Body of pancreas (tissue), 4 donors: ENCODE data around the gene AP4E1.

ENCODE experiments used
- POLR2A ChIP-seq, 3 donors: fragments of 450-650 bp; IDR thresholded peaks; one replicate each; pipeline ENCODE4 v1.6.1; 2016; ENCODE audit warnings: antibody characterized with exemption in 3 of 3, mild to moderate bottlenecking in 2 of 3
- TF ChIP-seq, protein P1 (sequence below), 7 experiments: fragments of 450-650 bp in 4 of 7; fragments of 200-600 bp in 3 of 7; sonication (generic) in 3 of 7; IDR thresholded peaks; one replicate each; pipeline ENCODE4 v1.5.1; 2016 to 2019; ENCODE audit warnings: antibody characterized with exemption in 7 of 7

DNA sequence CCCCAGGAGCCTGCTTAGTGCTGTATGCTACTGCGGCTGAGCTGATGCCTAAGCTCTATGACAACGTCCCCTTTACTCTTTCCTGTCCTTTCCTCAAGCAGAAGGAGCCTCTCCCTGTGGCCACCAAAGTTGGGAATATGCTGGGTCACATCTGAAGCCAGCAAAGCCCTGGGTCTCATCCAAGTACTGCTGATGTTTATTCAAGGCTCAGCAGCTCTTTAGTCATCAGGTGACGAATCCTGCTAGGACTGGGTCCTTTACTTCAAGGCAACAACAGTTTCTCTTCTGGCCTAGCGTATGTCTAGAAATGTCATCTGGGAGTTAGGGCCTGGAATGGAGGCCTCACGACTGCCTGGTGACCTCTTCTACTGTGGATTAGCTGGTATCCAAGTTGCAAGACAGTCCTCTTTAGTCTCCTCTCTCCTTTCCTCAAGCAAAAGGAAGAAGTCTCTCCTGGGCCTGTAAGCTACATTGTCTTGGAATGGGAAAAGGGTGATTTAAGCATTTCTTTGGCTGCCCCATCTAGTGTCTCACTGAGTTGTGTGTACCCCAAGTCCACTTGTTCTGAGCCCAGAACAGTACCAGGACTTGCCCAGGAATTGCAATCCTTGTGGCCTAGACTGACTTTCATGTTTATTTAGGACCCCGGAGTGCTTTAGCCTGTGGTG lies 122.3 kb downstream of the AP4E1 start:
- TF ChIP-seq, protein P1, sequence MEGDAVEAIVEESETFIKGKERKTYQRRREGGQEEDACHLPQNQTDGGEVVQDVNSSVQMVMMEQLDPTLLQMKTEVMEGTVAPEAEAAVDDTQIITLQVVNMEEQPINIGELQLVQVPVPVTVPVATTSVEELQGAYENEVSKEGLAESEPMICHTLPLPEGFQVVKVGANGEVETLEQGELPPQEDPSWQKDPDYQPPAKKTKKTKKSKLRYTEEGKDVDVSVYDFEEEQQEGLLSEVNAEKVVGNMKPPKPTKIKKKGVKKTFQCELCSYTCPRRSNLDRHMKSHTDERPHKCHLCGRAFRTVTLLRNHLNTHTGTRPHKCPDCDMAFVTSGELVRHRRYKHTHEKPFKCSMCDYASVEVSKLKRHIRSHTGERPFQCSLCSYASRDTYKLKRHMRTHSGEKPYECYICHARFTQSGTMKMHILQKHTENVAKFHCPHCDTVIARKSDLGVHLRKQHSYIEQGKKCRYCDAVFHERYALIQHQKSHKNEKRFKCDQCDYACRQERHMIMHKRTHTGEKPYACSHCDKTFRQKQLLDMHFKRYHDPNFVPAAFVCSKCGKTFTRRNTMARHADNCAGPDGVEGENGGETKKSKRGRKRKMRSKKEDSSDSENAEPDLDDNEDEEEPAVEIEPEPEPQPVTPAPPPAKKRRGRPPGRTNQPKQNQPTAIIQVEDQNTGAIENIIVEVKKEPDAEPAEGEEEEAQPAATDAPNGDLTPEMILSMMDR (IDR thresholded peaks at IDR 0.05): no peak
- TF ChIP-seq POLR2A (IDR thresholded peaks at IDR 0.05): no peak
